Measurements from ENCODE around the gene ACTRT2. TPM values are rescaled to one million over a fixed set of nuclear protein-coding genes. Genes with fewer than 3 reads are reported as not detected.

Gene ACTRT2
- total RNA-seq, 1 experiment from 2014 or later: 0.21 TPM

- DNase-seq: no peak
- Histone ChIP-seq H3K4me3 (ENCODE audit: insufficient read depth, low read depth, low read length) (no peak overlapping the region), H3K27me3 (ENCODE audit: control insufficient read depth, insufficient read depth, low read length) (peaks cover 74% of the 10 kb centered on the region), H3K36me3 (replicated peaks; ENCODE audit: control insufficient read depth, insufficient read depth, low read length) (no peaks in the 10 kb centered on the region)
Measured at GRCh38 chr1:3071565-3072390, 50.5 kb downstream of the ACTRT2 start.

Other genes starting within 250 kb of the ACTRT2 start
- gene TTC34, start 219.8 kb upstream of the ACTRT2 start, total RNA-seq (2014; rRNA removed; shearing (Covaris generic)): 0.42 and 0.59 TPM in 2 replicates
- 0.69 and 1.1 TPM in 2 replicates for gene PRDM16, start 47.7 kb downstream of the ACTRT2 start, total RNA-seq (2014; rRNA removed; shearing (Covaris generic))

Measured in H7 (cell line).